GM12872 (cell line): ENCODE measurements around the gene CIB1.

Experiments used
- CTCF ChIP-seq: IDR thresholded peaks from 3 replicates; pipeline ENCODE4 v1.5.1; 2011; ENCODE audit warnings: low read depth, mild to moderate bottlenecking, low read length, moderate library complexity; ENCODE audit not compliant: insufficient read depth

CIB1 gene

GRCh38 chr15:90233387-90234095 lies at the start of gene CIB1:
TSS of gene CIB1 (minus strand) at chr15:90233941. CDS start at chr15:90233885, 56 bp downstream.
- no peak for TF ChIP-seq CTCF

- no peak for TF ChIP-seq CTCF
Measured at GRCh38 chr15:90271459-90272166, 37.9 kb upstream of the CIB1 start.

GRCh38 chr15:90270502-90271150 lies 36.9 kb upstream of the CIB1 start:
- no peak for TF ChIP-seq CTCF

GRCh38 chr15:90268415-90268814 lies 34.7 kb upstream of the CIB1 start:
- TF ChIP-seq CTCF: no peak

GRCh38 chr15:90266485-90266884 lies 32.7 kb upstream of the CIB1 start:
- no peak for TF ChIP-seq CTCF

- TF ChIP-seq CTCF: no peak
Measured at GRCh38 chr15:90266061-90266431, 32.3 kb upstream of the CIB1 start.

GRCh38 chr15:90265271-90266060 lies 31.7 kb upstream of the CIB1 start, which contains the start of gene NGRN:
TSS of gene NGRN (plus strand) at chr15:90265672. CDS start at chr15:90265713, 41 bp downstream.
- no peak for TF ChIP-seq CTCF
